CD4-positive, CD25-positive, alpha-beta regulatory T cell (primary cell): ENCODE results near the gene ACSL3. TPM values are rescaled to one million over a fixed set of nuclear protein-coding genes. Genes with fewer than 3 reads are reported as not detected.

Source experiments
- ATAC-seq, 2 donors: fragments of 150-1000 bp; cut with Tn5 transposase; one replicate each; pipeline ENCODE4 v1.10.0; 2021; ENCODE audit warnings: low read depth in 2 of 2, moderate number of reproducible peaks in 2 of 2, moderate library complexity in 1 of 2
- DNase-seq, 3 donors: peaks; one replicate each; pipeline versions ENCODE4 v3.0.0 to v3.0.0-alpha.2; 2012 to 2022; ENCODE audit warnings: mixed read lengths in 1 of 3
- H3K27ac ChIP-seq: one replicate; pipeline ENCODE4 v1.7.0; 2013; ENCODE audit warnings: mild to moderate bottlenecking, low read length; ENCODE audit not compliant: insufficient read depth, poor library complexity, severe bottlenecking
- H3K27me3 ChIP-seq: one replicate; pipeline ENCODE4 v1.7.0; 2013; ENCODE audit warnings: low read length; ENCODE audit not compliant: control insufficient read depth, insufficient read depth
- H3K36me3 ChIP-seq: one replicate; pipeline ENCODE4 v1.7.0; 2013; ENCODE audit warnings: mild to moderate bottlenecking, low read length, moderate library complexity; ENCODE audit not compliant: control insufficient read depth, insufficient read depth
- H3K4me1 ChIP-seq: 2 replicates; pipeline ENCODE4 v1.7.0; 2013; ENCODE audit warnings: mild to moderate bottlenecking, low read length; ENCODE audit not compliant: insufficient read depth, control insufficient read depth, poor library complexity, severe bottlenecking
- H3K4me3 ChIP-seq: one replicate; pipeline ENCODE4 v1.7.0; 2013; ENCODE audit warnings: low read depth, mild to moderate bottlenecking, low read length, moderate library complexity
- H3K9me3 ChIP-seq, 2 experiments: 1 replicate in 1 of 2; 2 replicates in 1 of 2; pipeline ENCODE4 v1.7.0; 2013; ENCODE audit warnings: low read length in 2 of 2, mild to moderate bottlenecking in 1 of 2, moderate library complexity in 1 of 2; ENCODE audit not compliant: control insufficient read depth in 2 of 2
- H3K27ac Mint-ChIP-seq, 3 donors: one replicate each; pipeline ENCODE4 v1.8.0; 2020 to 2022; ENCODE audit warnings: mild to moderate bottlenecking in 3 of 3, mixed read lengths in 3 of 3, moderate library complexity in 2 of 3
- H3K27me3 Mint-ChIP-seq: one replicate; pipeline ENCODE4 v1.8.0; 2022; ENCODE audit warnings: mild to moderate bottlenecking, mixed read lengths
- H3K36me3 Mint-ChIP-seq: one replicate; pipeline ENCODE4 v1.8.0; 2020; ENCODE audit warnings: mixed read lengths
- H3K4me1 Mint-ChIP-seq, 4 donors: one replicate each; pipeline ENCODE4 v1.8.0; 2020 to 2022; ENCODE audit warnings: mixed read lengths in 4 of 4, mild to moderate bottlenecking in 1 of 4
- H3K4me3 Mint-ChIP-seq, 4 donors: one replicate each; pipeline ENCODE4 v1.8.0; 2020 to 2022; ENCODE audit warnings: mild to moderate bottlenecking in 4 of 4, mixed read lengths in 4 of 4, moderate library complexity in 3 of 4
- H3K9me3 Mint-ChIP-seq, 7 donors: one replicate each; pipeline ENCODE4 v1.8.0; 2020 to 2022; ENCODE audit warnings: mixed read lengths in 7 of 7, mild to moderate bottlenecking in 3 of 7, moderate library complexity in 2 of 7
- polyA plus RNA-seq, 4 donors: library from polyadenylated mRNA; unstranded; fragments of 300-500 nt; fragmentation: Illumina TruSeq; gene quantifications; one replicate each; pipeline ENCODE4 v1.2.3, GENCODE V29; 2021
- total RNA-seq: library from RNA; stranded (reverse); gene quantifications from one replicate; pipeline ENCODE4 v1.2.3, GENCODE V29; 2022

Gene ACSL3
- total and polyA plus RNA-seq, 5 donors from 2014 or later = 20.1 to 60.0 (median 30.3) TPM

GRCh38 chr2:222828572-222828971, 32.3 kb upstream of the ACSL3 start:
- no peak for DNase-seq
- ATAC-seq = no peak
- H3K4me1 ChIP-seq = no peaks in the 10 kb centered on the region
- H3K9me3 ChIP-seq = no peaks in the 10 kb centered on the region
- Mint-ChIP-seq H3K27ac (no peak overlapping the region), H3K4me1 (no peaks in the 10 kb centered on the region), H3K36me3 (no peaks in the 10 kb centered on the region), H3K4me3 (no peak overlapping the region), H3K9me3 (no peaks in the 10 kb centered on the region), H3K27me3 (peaks cover 20% of the 10 kb centered on the region)
- no peak overlapping the region for H3K4me3 ChIP-seq
- no peak overlapping the region for H3K27ac ChIP-seq
- H3K27me3 ChIP-seq = no peaks in the 10 kb centered on the region
- H3K36me3 ChIP-seq = no peaks in the 10 kb centered on the region

- Histone ChIP-seq H3K4me3 (no peak overlapping the region), H3K9me3 (no peaks in the 10 kb centered on the region), H3K4me1 (no peaks in the 10 kb centered on the region), H3K36me3 (no peaks in the 10 kb centered on the region), H3K27ac (no peak overlapping the region), H3K27me3 (no peaks in the 10 kb centered on the region)
- ATAC-seq = no peak
- Mint-ChIP-seq H3K9me3 (no peaks in the 10 kb centered on the region), H3K36me3 (no peaks in the 10 kb centered on the region), H3K27me3 (peaks cover 29% of the 10 kb centered on the region), H3K4me3 (no peak overlapping the region), H3K4me1 (no peaks in the 10 kb centered on the region), H3K27ac (no peak overlapping the region)
- DNase-seq = no peak
Observed at GRCh38 chr2:222830164-222830563, 30.7 kb upstream of the ACSL3 start.

- H3K36me3 Mint-ChIP-seq = no peaks in the 10 kb centered on the region
Observed at GRCh38 chr2:222833410-222833809, 27.4 kb upstream of the ACSL3 start.

GRCh38 chr2:222835143-222835822, 25.6 kb upstream of the ACSL3 start:
- H3K36me3 ChIP-seq = no peaks in the 10 kb centered on the region

More at GRCh38 chr2:222833410-222833809, 27.4 kb upstream of the ACSL3 start:
- Mint-ChIP-seq H3K4me3 (no peak overlapping the region), H3K27me3 (peaks cover 33% of the 10 kb centered on the region), H3K27ac (no peak overlapping the region), H3K9me3 (peaks cover 0 to 5% (median 0%) of the 10 kb centered on the region in 7 donors), H3K4me1 (no peaks in the 10 kb centered on the region)
- DNase-seq = no peak
- no peak for ATAC-seq
- Histone ChIP-seq H3K9me3 (no peaks in the 10 kb centered on the region), H3K4me3 (no peak overlapping the region), H3K36me3 (no peaks in the 10 kb centered on the region), H3K27me3 (no peaks in the 10 kb centered on the region), H3K27ac (no peak overlapping the region), H3K4me1 (no peaks in the 10 kb centered on the region)

GRCh38 chr2:222835823-222836151, 25.0 kb upstream of the ACSL3 start:
- Histone ChIP-seq H3K4me1 (no peaks in the 10 kb centered on the region), H3K4me3 (no peak overlapping the region), H3K27ac (no peak overlapping the region), H3K9me3 (no peaks in the 10 kb centered on the region), H3K36me3 (no peaks in the 10 kb centered on the region), H3K27me3 (no peaks in the 10 kb centered on the region)
- no peak overlapping the region for H3K4me3 Mint-ChIP-seq
- H3K9me3 Mint-ChIP-seq = peaks cover 0 to 5% (median 0%) of the 10 kb centered on the region in 7 donors
- H3K27ac Mint-ChIP-seq = no peak overlapping the region
- peaks cover 24% of the 10 kb centered on the region for H3K27me3 Mint-ChIP-seq
- peaks cover 0 to 3% (median 0%) of the 10 kb centered on the region in 4 donors for H3K4me1 Mint-ChIP-seq
- no peaks in the 10 kb centered on the region for H3K36me3 Mint-ChIP-seq
- DNase-seq (no peak), ATAC-seq (no peak)

More at GRCh38 chr2:222835143-222835822, 25.6 kb upstream of the ACSL3 start:
- DNase-seq (no peak), ATAC-seq (no peak)
- Mint-ChIP-seq H3K9me3 (peaks cover 0 to 5% (median 0%) of the 10 kb centered on the region in 7 donors), H3K27ac (no peak overlapping the region), H3K36me3 (no peaks in the 10 kb centered on the region), H3K4me1 (no peaks in the 10 kb centered on the region), H3K4me3 (no peak overlapping the region), H3K27me3 (peaks cover 24% of the 10 kb centered on the region)
- no peaks in the 10 kb centered on the region for H3K27me3 ChIP-seq
- no peak overlapping the region for H3K27ac ChIP-seq
- no peaks in the 10 kb centered on the region for H3K4me1 ChIP-seq
- H3K9me3 ChIP-seq = no peaks in the 10 kb centered on the region
- H3K4me3 ChIP-seq = no peak overlapping the region

GRCh38 chr2:222837643-222838056, 23.2 kb upstream of the ACSL3 start:
- H3K4me1 ChIP-seq = no peaks in the 10 kb centered on the region
- peaks cover 0 to 5% (median 0%) of the 10 kb centered on the region in 7 donors for H3K9me3 Mint-ChIP-seq
- peaks cover 0 to 8% (median 2%) of the 10 kb centered on the region in 4 donors for H3K4me1 Mint-ChIP-seq
- H3K27ac Mint-ChIP-seq = no peak overlapping the region
- H3K27me3 ChIP-seq = no peaks in the 10 kb centered on the region
- H3K4me3 Mint-ChIP-seq = no peak overlapping the region
- H3K36me3 Mint-ChIP-seq = no peaks in the 10 kb centered on the region
- DNase-seq (no peak), ATAC-seq (no peak)
- H3K36me3 ChIP-seq = no peaks in the 10 kb centered on the region
- H3K4me3 ChIP-seq = no peak overlapping the region
- peaks cover 28% of the 10 kb centered on the region for H3K27me3 Mint-ChIP-seq
- no peaks in the 10 kb centered on the region for H3K9me3 ChIP-seq
- H3K27ac ChIP-seq = no peak overlapping the region

GRCh38 chr2:222840060-222840802, 20.6 kb upstream of the ACSL3 start:
- peaks cover 3% of the 10 kb centered on the region for H3K27me3 ChIP-seq
- H3K36me3 Mint-ChIP-seq = no peaks in the 10 kb centered on the region
- H3K4me3 Mint-ChIP-seq = no peak overlapping the region
- no peak for ATAC-seq
- H3K27ac Mint-ChIP-seq = no peak overlapping the region
- H3K36me3 ChIP-seq = no peaks in the 10 kb centered on the region
- H3K4me1 Mint-ChIP-seq = peaks cover 0 to 8% (median 2%) of the 10 kb centered on the region in 4 donors
- peaks cover 0 to 5% (median 0%) of the 10 kb centered on the region in 7 donors for H3K9me3 Mint-ChIP-seq
- no peak for DNase-seq
- H3K4me3 ChIP-seq = no peak overlapping the region
- no peaks in the 10 kb centered on the region for H3K9me3 ChIP-seq
- no peak overlapping the region for H3K27ac ChIP-seq
- H3K4me1 ChIP-seq = no peaks in the 10 kb centered on the region
- H3K27me3 Mint-ChIP-seq = peaks cover 19% of the 10 kb centered on the region
